ENCODE measurements around the gene PIAS1. TPM values are rescaled to one million over a fixed set of nuclear protein-coding genes. Genes with fewer than 3 reads are reported as not detected.

Gene PIAS1
- total RNA-seq, 4 donors from 2014 or later: 31.6 to 70.9 (median 40.3) TPM

DNA sequence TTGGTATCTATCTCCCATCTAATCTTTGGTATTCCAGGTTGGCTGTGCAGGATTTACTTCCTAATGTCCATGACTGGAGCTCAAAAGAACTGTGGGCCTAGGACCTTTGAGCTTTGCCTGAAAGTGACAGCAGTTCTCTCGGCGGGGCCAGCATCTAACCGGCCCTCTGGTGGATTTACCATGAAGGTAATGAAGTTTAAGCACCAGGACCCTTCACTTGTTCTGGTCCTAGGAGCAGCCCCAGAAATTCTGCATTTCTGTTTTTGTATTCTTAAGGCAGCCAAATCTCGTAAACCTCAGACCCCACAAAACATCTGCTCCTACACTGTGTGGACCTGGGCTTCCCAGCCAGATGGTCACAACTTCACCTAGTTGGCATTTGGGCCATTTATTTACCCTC, 138.0 kb downstream of the PIAS1 start:
- DNase-seq (ENCODE audit: low spot score) (no peak), ATAC-seq (ENCODE audit: low FRiP score) (no peak)
- TF ChIP-seq, protein P1, sequence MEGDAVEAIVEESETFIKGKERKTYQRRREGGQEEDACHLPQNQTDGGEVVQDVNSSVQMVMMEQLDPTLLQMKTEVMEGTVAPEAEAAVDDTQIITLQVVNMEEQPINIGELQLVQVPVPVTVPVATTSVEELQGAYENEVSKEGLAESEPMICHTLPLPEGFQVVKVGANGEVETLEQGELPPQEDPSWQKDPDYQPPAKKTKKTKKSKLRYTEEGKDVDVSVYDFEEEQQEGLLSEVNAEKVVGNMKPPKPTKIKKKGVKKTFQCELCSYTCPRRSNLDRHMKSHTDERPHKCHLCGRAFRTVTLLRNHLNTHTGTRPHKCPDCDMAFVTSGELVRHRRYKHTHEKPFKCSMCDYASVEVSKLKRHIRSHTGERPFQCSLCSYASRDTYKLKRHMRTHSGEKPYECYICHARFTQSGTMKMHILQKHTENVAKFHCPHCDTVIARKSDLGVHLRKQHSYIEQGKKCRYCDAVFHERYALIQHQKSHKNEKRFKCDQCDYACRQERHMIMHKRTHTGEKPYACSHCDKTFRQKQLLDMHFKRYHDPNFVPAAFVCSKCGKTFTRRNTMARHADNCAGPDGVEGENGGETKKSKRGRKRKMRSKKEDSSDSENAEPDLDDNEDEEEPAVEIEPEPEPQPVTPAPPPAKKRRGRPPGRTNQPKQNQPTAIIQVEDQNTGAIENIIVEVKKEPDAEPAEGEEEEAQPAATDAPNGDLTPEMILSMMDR (IDR thresholded peaks at IDR 0.05): no peak

DNA sequence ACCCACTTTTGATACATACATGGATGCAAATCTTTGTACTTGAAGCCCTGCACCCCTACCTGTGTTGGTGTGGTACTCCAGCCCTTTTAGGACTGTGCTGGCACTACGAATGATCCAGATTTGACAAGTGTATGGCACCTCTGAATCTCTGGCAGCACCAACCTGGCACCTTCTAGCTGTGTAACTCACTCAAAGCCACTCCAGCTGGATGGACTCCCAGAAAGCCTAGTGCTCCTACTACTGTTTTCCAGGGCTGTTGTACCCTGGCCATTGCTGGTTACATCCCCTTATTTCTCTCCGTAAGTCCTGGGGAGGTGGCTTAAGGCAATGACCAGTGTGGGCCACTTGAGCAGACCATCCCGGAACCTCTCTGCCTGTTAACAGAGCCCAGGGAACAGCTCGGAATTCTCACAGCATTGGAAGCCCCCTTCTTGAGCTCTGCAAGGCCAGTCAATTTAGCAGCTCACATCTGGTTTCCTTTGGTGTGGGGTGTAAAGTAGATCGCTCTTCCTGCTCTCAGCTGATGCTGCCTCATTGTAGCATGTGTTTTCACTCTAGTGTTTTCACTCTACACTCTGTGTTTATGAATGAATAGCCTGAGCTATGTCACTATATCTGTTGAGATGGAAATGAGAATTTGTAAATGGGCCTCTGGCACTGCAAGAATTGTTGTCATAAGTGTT, 138.8 kb downstream of the PIAS1 start:
- TF ChIP-seq, protein P1 (IDR thresholded peaks at IDR 0.05): no peak
- ATAC-seq (ENCODE audit: low FRiP score): no peak
- DNase-seq (ENCODE audit: low spot score): no peak

DNA sequence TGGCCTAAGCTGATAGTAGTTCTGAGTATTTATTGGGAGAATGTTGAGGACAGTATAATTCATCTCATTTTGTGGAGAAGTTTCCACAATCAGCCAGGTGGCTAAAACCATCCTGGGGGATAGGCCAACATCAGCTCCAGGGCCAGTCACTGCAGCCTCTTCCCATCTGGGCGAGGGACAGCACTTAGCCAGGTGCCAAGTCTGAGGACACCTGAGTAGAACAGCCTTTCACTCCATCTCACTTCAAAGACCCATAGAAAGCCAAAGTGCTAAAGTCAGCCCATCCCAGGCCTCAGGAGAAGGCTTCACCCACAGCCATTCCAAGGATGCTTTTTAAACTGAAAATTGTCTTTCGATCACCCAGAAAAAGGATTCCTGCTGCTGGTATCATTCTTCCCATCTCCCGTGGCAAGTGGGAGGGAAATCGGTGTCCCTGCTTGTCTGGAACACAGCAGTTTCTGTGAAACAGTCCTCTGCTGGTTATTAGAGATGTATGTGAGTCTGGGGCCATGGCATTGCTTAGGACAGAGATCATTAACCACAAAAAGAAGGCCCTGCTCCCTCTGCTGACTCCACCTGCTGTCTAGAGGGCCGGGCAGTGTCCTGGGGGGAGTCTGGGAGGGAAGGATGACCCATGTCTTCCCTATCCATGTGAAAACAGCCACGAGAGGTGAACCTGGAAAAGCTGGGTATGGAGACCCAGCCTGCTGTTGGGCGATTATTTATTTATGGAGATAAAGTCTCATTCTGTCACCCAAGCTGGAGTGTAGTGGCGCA, 141.4 kb downstream of the PIAS1 start:
- ATAC-seq (ENCODE audit: low FRiP score) (no peak), DNase-seq (ENCODE audit: low spot score) (no peak)

DNA sequence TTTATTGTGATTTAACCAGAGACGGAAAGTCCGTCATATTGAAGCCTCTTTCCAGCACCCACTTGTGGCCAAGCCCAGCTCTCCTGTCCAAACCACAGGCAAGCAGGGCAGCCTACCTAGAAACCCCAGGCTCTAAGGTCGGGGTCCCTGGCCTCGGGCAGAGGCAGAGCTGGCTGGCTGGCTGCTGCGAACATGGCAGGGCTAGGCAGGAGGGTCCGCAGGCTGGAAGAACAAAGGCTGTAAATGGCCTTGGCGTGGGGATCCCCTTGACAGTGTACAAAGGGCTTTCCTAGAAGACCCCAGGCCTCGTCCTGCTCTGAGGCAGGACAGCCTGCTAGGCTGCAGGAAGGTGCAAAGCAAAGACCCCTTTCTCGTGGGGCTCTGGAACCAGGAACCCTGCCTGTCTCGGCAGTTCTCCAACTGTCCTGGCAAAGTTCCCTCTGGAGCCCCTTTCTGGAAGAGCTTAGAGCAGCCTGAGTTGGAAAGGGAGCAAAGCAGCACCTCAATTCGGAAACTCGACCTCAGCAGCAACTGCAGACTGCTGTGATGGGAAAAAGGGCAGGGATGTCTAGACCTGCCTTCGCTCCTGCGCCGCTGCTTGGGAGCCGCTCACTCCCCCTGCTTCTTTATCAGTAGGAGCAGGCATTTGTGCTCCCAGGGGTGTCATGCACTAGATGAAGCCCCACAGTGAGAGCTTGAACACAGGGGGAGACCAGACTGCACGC, 142.5 kb downstream of the PIAS1 start:
- DNase-seq (ENCODE audit: low spot score) (no peak), ATAC-seq (ENCODE audit: low FRiP score) (no peak)
- TF ChIP-seq, protein P1 (IDR thresholded peaks at IDR 0.05): no peak

More for the DNA sequence above, 141.4 kb downstream of the PIAS1 start:
- TF ChIP-seq, protein P1 (IDR thresholded peaks at IDR 0.05): no peak

DNA sequence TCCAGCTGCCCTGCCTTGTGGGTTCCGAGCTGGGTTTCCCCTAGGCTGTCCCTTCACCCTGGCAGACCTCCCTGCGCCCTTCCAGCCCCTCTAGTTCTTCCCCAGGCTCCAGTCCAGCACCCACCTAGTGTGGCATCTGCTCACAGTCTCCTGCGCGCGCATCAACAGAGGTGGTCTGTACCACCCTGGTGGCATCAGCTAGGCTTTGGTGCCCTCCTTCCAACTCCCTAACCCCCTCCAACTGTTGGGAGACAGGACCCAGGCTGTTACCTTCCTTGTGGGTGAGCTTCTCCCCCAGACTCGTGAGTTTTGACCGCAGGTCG, 143.0 kb downstream of the PIAS1 start:
- ATAC-seq (ENCODE audit: low FRiP score) (no peak), DNase-seq (ENCODE audit: low spot score) (no peak)
- TF ChIP-seq, protein P1 (IDR thresholded peaks at IDR 0.05): no peak

DNA sequence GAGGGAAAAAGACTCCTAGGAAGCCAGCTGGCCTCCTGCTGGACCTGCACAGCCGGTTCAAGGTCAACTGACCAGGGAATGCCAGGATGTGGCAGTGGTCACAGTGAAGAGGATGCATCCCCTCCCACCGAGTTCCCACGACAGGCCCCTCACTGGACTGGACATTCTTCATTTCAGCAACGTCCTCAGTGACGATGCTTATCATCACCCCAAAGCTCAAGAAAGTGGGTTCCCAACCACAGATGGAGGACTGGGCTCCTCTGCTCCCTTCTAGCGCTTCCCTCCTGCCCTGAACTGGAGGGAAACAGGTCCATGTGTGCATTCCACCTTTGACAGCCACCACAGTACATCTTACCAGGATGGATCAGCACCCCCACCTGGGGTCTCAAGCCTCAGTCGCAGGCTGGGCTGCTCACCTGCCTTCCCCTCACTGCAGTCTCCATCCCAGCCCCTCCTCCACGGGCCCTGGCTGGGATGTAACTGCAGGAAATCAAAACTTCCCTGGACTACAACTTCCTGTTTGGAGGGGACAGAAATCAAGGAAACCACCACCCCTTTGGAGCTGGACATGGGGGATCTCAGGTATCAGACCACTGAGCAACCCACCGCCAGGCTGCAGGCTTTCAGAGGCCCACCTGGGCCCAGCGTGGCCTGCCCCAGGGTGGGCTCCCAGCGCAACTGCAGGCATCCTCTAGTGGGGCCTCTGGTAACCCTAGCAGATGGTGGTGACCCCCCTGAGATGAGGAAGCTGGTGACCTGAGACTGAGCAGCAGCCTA, 143.7 kb downstream of the PIAS1 start:
- TF ChIP-seq, protein P1 (IDR thresholded peaks at IDR 0.05): no peak
- DNase-seq (ENCODE audit: low spot score): no peak
- ATAC-seq (ENCODE audit: low FRiP score): no peak

Data from omental fat pad (tissue), 4 donors.